Prostate gland (tissue), 2 donors: ENCODE measurements around the gene C17orf50. TPM values are rescaled to one million over a fixed set of nuclear protein-coding genes. Genes with fewer than 3 reads are reported as not detected.

Experiments used
- DNase-seq: peaks from one replicate; pipeline ENCODE4 v3.0.0-alpha.2; 2019; ENCODE audit warnings: low spot score
- H3K27ac ChIP-seq, 2 donors: fragments of 200-600 bp; sonication (generic); 2 replicates each; pipeline ENCODE4 v1.5.1; 2017 to 2019
- H3K27me3 ChIP-seq: fragments of 200-600 bp; sonication (generic); replicated peaks from 2 replicates; pipeline ENCODE4 v1.5.1; 2019; ENCODE audit not compliant: insufficient read depth
- H3K36me3 ChIP-seq, 2 donors: fragments of 200-600 bp; sonication (generic); 1 replicate in 1 of 2; 2 replicates in 1 of 2; pipeline versions ENCODE4 v1.5.1 to v1.8.1; 2017 to 2019
- H3K4me1 ChIP-seq: fragments of 200-600 bp; sonication (generic); replicated peaks from 2 replicates; pipeline ENCODE4 v1.5.1; 2019
- H3K4me3 ChIP-seq, 2 donors: fragments of 200-600 bp; sonication (generic); 2 replicates each; pipeline ENCODE4 v1.5.1; 2017 to 2019
- H3K9me3 ChIP-seq: fragments of 200-600 bp; sonication (generic); 2 replicates; pipeline ENCODE4 v1.5.1; 2017
- CTCF ChIP-seq, 4 experiments: fragments of 200-600 bp in 2 of 4; fragments of 450-650 bp in 2 of 4; sonication (generic) in 2 of 4; IDR thresholded peaks; 1 replicate in 3 of 4; 2 replicates in 1 of 4; pipeline ENCODE4 v1.5.1; 2016 to 2019; ENCODE audit warnings: antibody characterized with exemption in 4 of 4, mild to moderate bottlenecking in 2 of 4, moderate library complexity in 2 of 4
- POLR2A ChIP-seq: fragments of 450-650 bp; IDR thresholded peaks from one replicate; pipeline ENCODE4 v1.6.1; 2016; ENCODE audit warnings: antibody characterized with exemption, mild to moderate bottlenecking
- POLR2AphosphoS5 ChIP-seq: sonication (generic); formaldehyde crosslinking; IDR thresholded peaks from one replicate; pipeline ENCODE4 v1.6.1; 2017; ENCODE audit warnings: antibody characterized with exemption
- WGBS: methylation state at CpG from one replicate; pipeline ENCODE4 v1.1.5; 2018; 5-methylcytosine and 5-hydroxymethylcytosine counted together
- intact Hi-C: fragments of 100-400 bp; cut with DNase I; formaldehyde crosslinking; loops from one replicate; pipeline ENCODE4 v1.14.2; 2022
- total RNA-seq, 2 donors: library from RNA; depleted of rRNA; stranded (reverse); fragments of >200 nt; gene quantifications; one replicate each; pipeline ENCODE4 v1.1.0, GENCODE V29; 2016

Gene C17orf50
- total RNA-seq, 2 donors from 2014 or later, result 15.8 TPM; not detected in 1

GRCh38 chr17:35780950-35781349 is 20.3 kb downstream of the C17orf50 start:
- H3K4me1 ChIP-seq, result peaks cover 10% of the 10 kb centered on the region
- no peak for DNase-seq

GRCh38 chr17:35784895-35785294 is 24.2 kb downstream of the C17orf50 start:
- H3K4me1 ChIP-seq, result peaks cover 10% of the 10 kb centered on the region

More at GRCh38 chr17:35780950-35781349, 20.3 kb downstream of the C17orf50 start:
- no peak overlapping the region for H3K4me3 ChIP-seq
- no peaks in the 10 kb centered on the region for H3K36me3 ChIP-seq
- WGBS, result 58% methylated on average over 3 of the region's 3 CpGs
- no peaks in the 10 kb centered on the region for H3K27me3 ChIP-seq
- TF ChIP-seq POLR2AphosphoS5, result no peak
- TF ChIP-seq CTCF (IDR thresholded peaks at IDR 0.05), result no peak
- no peak for TF ChIP-seq POLR2A
- no peak overlapping the region for H3K27ac ChIP-seq
- intact Hi-C loops, result no loop called here
- H3K9me3 ChIP-seq, result no peaks in the 10 kb centered on the region

GRCh38 chr17:35786941-35787432 is 26.3 kb downstream of the C17orf50 start:
- no peak for DNase-seq
- H3K9me3 ChIP-seq, result no peaks in the 10 kb centered on the region
- no peak overlapping the region for H3K4me3 ChIP-seq
- 9% methylated on average over 3 of the region's 3 CpGs for WGBS
- no peaks in the 10 kb centered on the region for H3K27me3 ChIP-seq
- no peak for TF ChIP-seq POLR2AphosphoS5
- TF ChIP-seq CTCF (IDR thresholded peaks at IDR 0.05), result no peak
- no peak for TF ChIP-seq POLR2A
- intact Hi-C loops, result no loop called here
- no peaks in the 10 kb centered on the region for H3K36me3 ChIP-seq
- peak overlapping the region in 1 of 2 donors; percentile 38 for H3K27ac ChIP-seq
- H3K4me1 ChIP-seq, result peaks cover 10% of the 10 kb centered on the region

More at GRCh38 chr17:35784895-35785294, 24.2 kb downstream of the C17orf50 start:
- WGBS, result 81% methylated on average over 2 of the region's 2 CpGs
- intact Hi-C loops, result no loop called here
- no peak for DNase-seq
- Histone ChIP-seq H3K9me3 (no peaks in the 10 kb centered on the region), H3K36me3 (no peaks in the 10 kb centered on the region), H3K27ac (no peak overlapping the region), H3K4me3 (no peak overlapping the region), H3K27me3 (no peaks in the 10 kb centered on the region)
- TF ChIP-seq CTCF (IDR thresholded peaks at IDR 0.05) (no peak), POLR2A (no peak), POLR2AphosphoS5 (no peak)

- Histone ChIP-seq H3K27ac (no peak overlapping the region), H3K9me3 (no peaks in the 10 kb centered on the region), H3K36me3 (no peaks in the 10 kb centered on the region), H3K4me3 (no peak overlapping the region), H3K27me3 (no peaks in the 10 kb centered on the region), H3K4me1 (peaks cover 3% of the 10 kb centered on the region)
- TF ChIP-seq POLR2A (no peak), POLR2AphosphoS5 (no peak), CTCF (IDR thresholded peaks at IDR 0.05) (no peak)
- 43% methylated on average over 2 of the region's 2 CpGs for WGBS
- DNase-seq, result no peak
- intact Hi-C loops, result no loop called here
Observed at GRCh38 chr17:35788477-35789368, 28.0 kb downstream of the C17orf50 start.

GRCh38 chr17:35790841-35791240 is 30.2 kb downstream of the C17orf50 start:
- intact Hi-C loops, result no loop called here
- 93% methylated on average over 3 of the region's 3 CpGs for WGBS
- H3K27ac ChIP-seq, result no peak overlapping the region
- H3K9me3 ChIP-seq, result no peaks in the 10 kb centered on the region
- H3K27me3 ChIP-seq, result no peaks in the 10 kb centered on the region
- H3K4me3 ChIP-seq, result no peak overlapping the region
- no peak for TF ChIP-seq CTCF (IDR thresholded peaks at IDR 0.05)
- TF ChIP-seq POLR2A, result no peak
- no peak for TF ChIP-seq POLR2AphosphoS5
- DNase-seq, result no peak
- H3K4me1 ChIP-seq, result no peaks in the 10 kb centered on the region
- H3K36me3 ChIP-seq, result no peaks in the 10 kb centered on the region
